OCI-LY3 (cell line): Measurements from ENCODE around the gene TCF12.

Source experiments
- H2AFZ ChIP-seq: fragments of 200-600, 300-600 bp; shearing (Covaris generic); 2 replicates; pipeline ENCODE4 v1.6.0; 2014; ENCODE audit warnings: antibody characterized with exemption, low read depth, low read length
- H3K27ac ChIP-seq: fragments of 200-600, 300-600 bp; sonication (generic); 2 replicates; pipeline ENCODE4 v1.5.1; 2014; ENCODE audit warnings: mild to moderate bottlenecking, low read length, moderate library complexity, mixed read lengths
- H3K27me3 ChIP-seq: fragments of 200-600, 300-600 bp; sonication (generic); 2 replicates; pipeline ENCODE4 v1.6.1; 2014; ENCODE audit warnings: low read depth, low read length, mixed read lengths
- H3K36me3 ChIP-seq: fragments of 200-600, 300-600 bp; sonication (generic); replicated peaks from 2 replicates; pipeline ENCODE3; 2014; ENCODE audit warnings: low read depth, low read length, mixed read lengths
- H3K4me1 ChIP-seq: fragments of 300-600, 200-600 bp; sonication (generic); 2 replicates; pipeline ENCODE4 v1.6.1; 2014; ENCODE audit warnings: low read length, mixed read lengths
- H3K4me2 ChIP-seq: fragments of 200-600, 300-600 bp; sonication (generic); 2 replicates; pipeline ENCODE4 v1.6.1; 2014; ENCODE audit warnings: low read length, mixed read lengths
- H3K4me3 ChIP-seq: fragments of 300-600, 200-600 bp; sonication (generic); 2 replicates; pipeline ENCODE4 v1.5.1; 2014; ENCODE audit warnings: antibody characterized with exemption, mild to moderate bottlenecking, low read length, moderate library complexity
- H3K79me2 ChIP-seq: fragments of 300-600, 200-600 bp; shearing (Covaris generic); 2 replicates; pipeline ENCODE4 v1.6.1; 2014; ENCODE audit warnings: mild to moderate bottlenecking, low read length, mixed read lengths
- H3K9ac ChIP-seq: fragments of 300-600, 200-600 bp; shearing (Covaris generic); 2 replicates; pipeline ENCODE4 v1.6.0; 2014; ENCODE audit warnings: mild to moderate bottlenecking, low read length, moderate library complexity
- H3K9me3 ChIP-seq: fragments of 200-600, 300-600 bp; shearing (Covaris generic); 2 replicates; pipeline ENCODE4 v1.6.1; 2014; ENCODE audit warnings: low read length, mixed read lengths; ENCODE audit not compliant: insufficient read depth
- H4K20me1 ChIP-seq: fragments of 200-600, 300-600 bp; sonication (generic); 2 replicates; pipeline ENCODE4 v1.6.1; 2016; ENCODE audit warnings: low read length, mixed read lengths; ENCODE audit not compliant: insufficient read depth
- CTCF ChIP-seq: fragments of 200-600, 300-600 bp; sonication (generic); IDR thresholded peaks from 2 replicates; pipeline ENCODE4 v1.5.1; 2014; ENCODE audit warnings: antibody characterized with exemption, low read length, low read depth
- EZH2phosphoT487 ChIP-seq: fragments of 200-600 bp; shearing (Covaris generic); IDR thresholded peaks from 2 replicates; pipeline ENCODE4 v1.6.1; 2018; ENCODE audit warnings: antibody characterized with exemption, mixed run types, low read depth

TCF12 gene

GRCh38 chr15:57231559-57231958 is 313.1 kb downstream of the TCF12 start:
- no peak overlapping the region for H3K9ac ChIP-seq
- H3K27me3 ChIP-seq, result no peaks in the 10 kb centered on the region
- no peak overlapping the region for H3K4me2 ChIP-seq
- peaks cover 19% of the 10 kb centered on the region for H3K4me1 ChIP-seq
- no peaks in the 10 kb centered on the region; the same call in 1 of the 2 replicates for H4K20me1 ChIP-seq
- TF ChIP-seq CTCF, result no peak
- no peak for TF ChIP-seq EZH2phosphoT487
- H3K27ac ChIP-seq, result no peak overlapping the region
- no peaks in the 10 kb centered on the region for H3K9me3 ChIP-seq
- H3K79me2 ChIP-seq, result peaks cover 31% of the 10 kb centered on the region
- peaks cover 29% of the 10 kb centered on the region for H3K36me3 ChIP-seq
- H3K4me3 ChIP-seq, result no peak overlapping the region
- H2AFZ ChIP-seq, result no peak overlapping the region

GRCh38 chr15:57234156-57234555 is 315.7 kb downstream of the TCF12 start:
- Histone ChIP-seq H3K4me1 (no peaks in the 10 kb centered on the region), H3K4me3 (no peak overlapping the region), H3K27me3 (no peaks in the 10 kb centered on the region), H3K36me3 (peaks cover 32% of the 10 kb centered on the region), H4K20me1 (no peaks in the 10 kb centered on the region; the same call in 1 of the 2 replicates), H3K4me2 (no peak overlapping the region), H3K9me3 (no peaks in the 10 kb centered on the region), H3K9ac (no peak overlapping the region), H2AFZ (no peak overlapping the region), H3K27ac (no peak overlapping the region), H3K79me2 (peaks cover 5% of the 10 kb centered on the region; the same call in 1 of the 2 replicates)
- TF ChIP-seq EZH2phosphoT487 (no peak), CTCF (no peak)

GRCh38 chr15:57235186-57235585 is 316.7 kb downstream of the TCF12 start:
- H3K4me3 ChIP-seq, result no peak overlapping the region
- TF ChIP-seq EZH2phosphoT487 (no peak), CTCF (no peak)
- no peak overlapping the region for H3K9ac ChIP-seq
- no peak overlapping the region for H3K4me2 ChIP-seq
- no peaks in the 10 kb centered on the region; the same call in 1 of the 2 replicates for H4K20me1 ChIP-seq
- no peaks in the 10 kb centered on the region for H3K27me3 ChIP-seq
- no peak overlapping the region for H3K27ac ChIP-seq
- H3K9me3 ChIP-seq, result no peaks in the 10 kb centered on the region
- no peaks in the 10 kb centered on the region for H3K4me1 ChIP-seq
- H3K79me2 ChIP-seq, result no peaks in the 10 kb centered on the region
- peaks cover 34% of the 10 kb centered on the region for H3K36me3 ChIP-seq
- no peak overlapping the region for H2AFZ ChIP-seq

DNA sequence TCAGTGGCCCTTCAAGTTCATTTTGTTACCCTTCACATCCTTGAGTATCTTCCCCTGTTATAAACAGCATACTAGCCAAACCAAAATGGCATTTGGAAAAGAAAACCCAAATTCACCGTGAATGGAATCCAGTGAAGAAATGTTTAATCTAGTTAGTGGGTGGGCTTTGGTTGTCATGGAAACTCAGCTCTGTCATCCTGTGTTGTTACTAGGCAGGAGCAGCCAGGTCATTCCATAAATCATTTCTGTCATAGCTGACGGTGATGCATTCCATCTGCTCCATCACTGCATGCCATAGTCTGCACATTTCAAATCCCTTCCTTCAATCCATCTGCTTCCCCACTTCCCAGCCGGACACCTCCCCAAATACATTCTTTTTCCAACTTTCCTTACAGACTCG is 317.4 kb downstream of the TCF12 start:
- Histone ChIP-seq H3K4me1 (no peaks in the 10 kb centered on the region), H3K79me2 (no peaks in the 10 kb centered on the region), H3K4me3 (no peak overlapping the region), H2AFZ (no peak overlapping the region), H3K36me3 (peaks cover 36% of the 10 kb centered on the region), H3K9me3 (no peaks in the 10 kb centered on the region), H3K27ac (no peak overlapping the region), H3K4me2 (no peak overlapping the region), H3K9ac (no peak overlapping the region), H3K27me3 (no peaks in the 10 kb centered on the region), H4K20me1 (no peaks in the 10 kb centered on the region)
- TF ChIP-seq EZH2phosphoT487 (no peak), CTCF (no peak)
